Skeletal muscle tissue (tissue), 4 donors: ENCODE results near the gene TMEM108. TPM values are rescaled to one million over a fixed set of nuclear protein-coding genes. Genes with fewer than 3 reads are reported as not detected.

ENCODE experiments used
- H3K27ac ChIP-seq: one replicate; pipeline ENCODE4 v1.7.0; 2013; ENCODE audit warnings: mild to moderate bottlenecking, low read depth, low read length, inconsistent platforms
- H3K27me3 ChIP-seq, 3 donors: one replicate each; pipeline ENCODE4 v1.7.0; 2013; ENCODE audit warnings: low read length in 3 of 3; ENCODE audit not compliant: control insufficient read depth in 3 of 3, insufficient read depth in 3 of 3
- H3K36me3 ChIP-seq, 3 donors: one replicate each; pipeline ENCODE4 v1.7.0; 2013; ENCODE audit warnings: low read length in 3 of 3; ENCODE audit not compliant: control insufficient read depth in 3 of 3, insufficient read depth in 3 of 3
- H3K4me1 ChIP-seq, 3 donors: one replicate each; pipeline ENCODE4 v1.7.0; 2013; ENCODE audit warnings: low read length in 3 of 3, mild to moderate bottlenecking in 3 of 3; ENCODE audit not compliant: control insufficient read depth in 3 of 3, insufficient read depth in 3 of 3
- H3K4me3 ChIP-seq, 3 donors: one replicate each; pipeline ENCODE4 v1.7.0; 2013; ENCODE audit warnings: low read length in 3 of 3
- H3K9ac ChIP-seq, 3 donors: one replicate each; pipeline ENCODE4 v1.7.0; 2013; ENCODE audit warnings: low read length in 3 of 3, mild to moderate bottlenecking in 3 of 3, moderate library complexity in 2 of 3, low read depth in 1 of 3
- H3K9me3 ChIP-seq, 3 donors: one replicate each; pipeline ENCODE4 v1.7.0; 2013; ENCODE audit warnings: low read length in 3 of 3; ENCODE audit not compliant: control insufficient read depth in 3 of 3
- total RNA-seq: library from RNA; depleted of rRNA; stranded (reverse); fragments of >200 nt; gene quantifications from one replicate; pipeline ENCODE4 v1.2.3, GENCODE V29; 2014
- donor health status: Osteomylitis.

Gene TMEM108
- total RNA-seq, 1 donor from 2014 or later: 7.3 TPM

GRCh38 chr3:133293397-133294110, 255.4 kb downstream of the TMEM108 start:
- H3K36me3 ChIP-seq: no peaks in the 10 kb centered on the region
- no peaks in the 10 kb centered on the region for H3K9me3 ChIP-seq
- no peak overlapping the region for H3K27ac ChIP-seq
- H3K4me3 ChIP-seq: no peak overlapping the region
- H3K27me3 ChIP-seq: no peaks in the 10 kb centered on the region
- H3K9ac ChIP-seq: no peak overlapping the region
- H3K4me1 ChIP-seq: peaks cover 3 to 5% (median 5%) of the 10 kb centered on the region in 3 donors

GRCh38 chr3:133294253-133294652, 256.1 kb downstream of the TMEM108 start:
- H3K4me1 ChIP-seq: peaks cover 3 to 5% (median 5%) of the 10 kb centered on the region in 3 donors
- H3K27me3 ChIP-seq: no peaks in the 10 kb centered on the region
- H3K27ac ChIP-seq: no peak overlapping the region
- H3K36me3 ChIP-seq: no peaks in the 10 kb centered on the region
- H3K9ac ChIP-seq: no peak overlapping the region
- H3K4me3 ChIP-seq: no peak overlapping the region
- H3K9me3 ChIP-seq: no peaks in the 10 kb centered on the region

GRCh38 chr3:133295199-133295901, 257.2 kb downstream of the TMEM108 start:
- no peak overlapping the region for H3K9ac ChIP-seq
- H3K4me3 ChIP-seq: no peak overlapping the region
- H3K9me3 ChIP-seq: no peaks in the 10 kb centered on the region
- H3K27ac ChIP-seq: no peak overlapping the region
- H3K36me3 ChIP-seq: no peaks in the 10 kb centered on the region
- no peaks in the 10 kb centered on the region for H3K27me3 ChIP-seq
- peaks cover 3 to 5% (median 5%) of the 10 kb centered on the region in 3 donors for H3K4me1 ChIP-seq

- Histone ChIP-seq H3K9me3 (no peaks in the 10 kb centered on the region), H3K27ac (no peak overlapping the region), H3K27me3 (no peaks in the 10 kb centered on the region), H3K9ac (no peak overlapping the region), H3K4me3 (no peak overlapping the region), H3K4me1 (peaks cover 3 to 5% (median 5%) of the 10 kb centered on the region in 3 donors), H3K36me3 (no peaks in the 10 kb centered on the region)
Observed at GRCh38 chr3:133295944-133296917, 258.0 kb downstream of the TMEM108 start.

- H3K27ac ChIP-seq: no peak overlapping the region
- H3K9me3 ChIP-seq: no peaks in the 10 kb centered on the region
- no peak overlapping the region for H3K4me3 ChIP-seq
- H3K9ac ChIP-seq: no peak overlapping the region
- H3K4me1 ChIP-seq: peaks cover 3 to 5% (median 5%) of the 10 kb centered on the region in 3 donors
- H3K36me3 ChIP-seq: no peaks in the 10 kb centered on the region
- H3K27me3 ChIP-seq: no peaks in the 10 kb centered on the region
Observed at GRCh38 chr3:133296981-133297380, 258.8 kb downstream of the TMEM108 start.

GRCh38 chr3:133300102-133300501, 261.9 kb downstream of the TMEM108 start:
- no peak overlapping the region for H3K9ac ChIP-seq
- H3K4me3 ChIP-seq: no peak overlapping the region
- H3K36me3 ChIP-seq: no peaks in the 10 kb centered on the region
- H3K4me1 ChIP-seq: peaks cover 3 to 5% (median 5%) of the 10 kb centered on the region in 3 donors
- no peaks in the 10 kb centered on the region for H3K27me3 ChIP-seq
- no peak overlapping the region for H3K27ac ChIP-seq
- no peaks in the 10 kb centered on the region for H3K9me3 ChIP-seq

GRCh38 chr3:133301194-133301593, 263.0 kb downstream of the TMEM108 start:
- Histone ChIP-seq H3K9ac (no peak overlapping the region), H3K27ac (no peak overlapping the region), H3K4me1 (peaks cover 0 to 3% (median 0%) of the 10 kb centered on the region in 3 donors), H3K27me3 (no peaks in the 10 kb centered on the region), H3K9me3 (no peaks in the 10 kb centered on the region), H3K36me3 (no peaks in the 10 kb centered on the region), H3K4me3 (no peak overlapping the region)

GRCh38 chr3:133301731-133302130, 263.5 kb downstream of the TMEM108 start:
- Histone ChIP-seq H3K4me1 (no peaks in the 10 kb centered on the region), H3K9me3 (no peaks in the 10 kb centered on the region), H3K27me3 (no peaks in the 10 kb centered on the region), H3K36me3 (no peaks in the 10 kb centered on the region), H3K4me3 (no peak overlapping the region), H3K27ac (no peak overlapping the region), H3K9ac (no peak overlapping the region)

GRCh38 chr3:133303430-133303829, 265.2 kb downstream of the TMEM108 start:
- Histone ChIP-seq H3K9ac (no peak overlapping the region), H3K4me1 (no peaks in the 10 kb centered on the region), H3K27ac (no peak overlapping the region), H3K36me3 (no peaks in the 10 kb centered on the region), H3K4me3 (no peak overlapping the region), H3K9me3 (no peaks in the 10 kb centered on the region), H3K27me3 (no peaks in the 10 kb centered on the region)
